Right lobe of liver (tissue), 4 donors: Measurements from ENCODE around the gene MTARC1.

ENCODE experiments used
- CTCF ChIP-seq, 4 donors: fragments of 200-600 bp in 3 of 4; fragments of 450-650 bp in 1 of 4; IDR thresholded peaks; one replicate each; pipeline versions ENCODE4 v1.5.1 to v1.8.0; 2016 to 2022; ENCODE audit warnings: antibody characterized with exemption in 4 of 4, mild to moderate bottlenecking in 2 of 4
- POLR2A ChIP-seq: fragments of 450-650 bp; IDR thresholded peaks from one replicate; pipeline ENCODE4 v1.6.1; 2017; ENCODE audit warnings: antibody characterized with exemption, mild to moderate bottlenecking
- donor health status: DM: no; HTN: no; CAD: no.
- donor health status: DM: no; HTN: no; CAD: no.
- donor health status: DM: no; HTN: yes; CAD: no.

- TF ChIP-seq CTCF (IDR thresholded peaks at IDR 0.05): no peak
- TF ChIP-seq POLR2A: no peak
Observed at GRCh38 chr1:220784751-220785150, 2.0 kb upstream of the MTARC1 start.
